Skin of body (tissue), 3 donors: Measurements from ENCODE around the gene SH3PXD2A. TPM values are rescaled to one million over a fixed set of nuclear protein-coding genes. Genes with fewer than 3 reads are reported as not detected.

Source experiments
- DNase-seq: peaks from one replicate; lab custom pipeline; 2025; lab: John Stamatoyannopoulos, UW
- small RNA-seq: library from RNA; depleted of rRNA; stranded (forward); fragments of <200 nt; gene quantifications from one replicate; pipeline ENCODE3, GENCODE V24; 2014; ENCODE audit warnings: low replicate concordance
- total RNA-seq: library from RNA; depleted of rRNA; stranded (reverse); fragments of >200 nt; gene quantifications from one replicate; pipeline ENCODE4 v1.2.3, GENCODE V29; 2014

Gene SH3PXD2A
- total RNA-seq, 1 donor from 2014 or later, result 52.0 TPM

DNA sequence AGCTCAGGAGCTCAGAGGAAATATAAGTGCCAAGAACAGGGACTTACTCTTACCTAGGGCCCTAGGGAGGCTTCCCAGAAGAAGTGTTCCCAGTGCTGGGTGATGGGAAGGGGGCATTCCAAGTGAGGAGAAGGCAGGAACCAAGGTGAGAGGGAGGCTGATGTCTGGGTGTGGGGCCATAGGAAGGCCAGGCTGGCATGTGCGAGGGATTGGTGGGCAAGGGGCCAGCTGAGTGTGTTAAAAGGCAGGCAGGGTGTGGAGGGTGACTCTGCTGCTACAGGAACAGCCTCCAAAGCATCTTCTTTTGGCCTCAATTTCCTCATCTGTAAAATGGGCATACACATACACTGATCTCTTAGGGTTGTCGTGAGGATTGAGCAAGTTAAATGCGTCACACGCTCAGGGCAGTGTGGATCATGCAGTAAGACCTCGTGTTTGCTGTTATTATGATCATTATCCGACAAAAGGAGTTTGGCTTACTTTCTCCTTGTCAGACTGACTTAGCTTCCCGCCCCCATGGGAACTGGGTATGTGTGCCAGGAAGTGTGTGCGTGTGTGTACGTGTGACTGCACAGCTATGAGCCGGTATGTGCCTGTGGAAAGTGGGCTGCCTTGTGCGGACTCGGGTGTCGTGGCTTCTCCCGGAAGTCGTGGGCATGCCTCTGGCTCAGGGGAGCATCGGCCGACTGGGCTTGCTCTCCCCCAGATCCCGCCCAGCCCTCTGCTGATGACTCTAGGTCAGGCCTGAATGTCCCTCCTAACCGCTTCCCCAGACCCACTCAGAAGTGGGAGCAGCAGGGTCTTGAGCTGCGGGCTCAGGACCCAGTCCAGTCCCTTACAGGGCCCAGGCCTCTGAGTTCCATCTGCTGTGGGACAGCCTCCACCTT is 302.3 kb downstream of the SH3PXD2A start:
- no peak for DNase-seq

DNA sequence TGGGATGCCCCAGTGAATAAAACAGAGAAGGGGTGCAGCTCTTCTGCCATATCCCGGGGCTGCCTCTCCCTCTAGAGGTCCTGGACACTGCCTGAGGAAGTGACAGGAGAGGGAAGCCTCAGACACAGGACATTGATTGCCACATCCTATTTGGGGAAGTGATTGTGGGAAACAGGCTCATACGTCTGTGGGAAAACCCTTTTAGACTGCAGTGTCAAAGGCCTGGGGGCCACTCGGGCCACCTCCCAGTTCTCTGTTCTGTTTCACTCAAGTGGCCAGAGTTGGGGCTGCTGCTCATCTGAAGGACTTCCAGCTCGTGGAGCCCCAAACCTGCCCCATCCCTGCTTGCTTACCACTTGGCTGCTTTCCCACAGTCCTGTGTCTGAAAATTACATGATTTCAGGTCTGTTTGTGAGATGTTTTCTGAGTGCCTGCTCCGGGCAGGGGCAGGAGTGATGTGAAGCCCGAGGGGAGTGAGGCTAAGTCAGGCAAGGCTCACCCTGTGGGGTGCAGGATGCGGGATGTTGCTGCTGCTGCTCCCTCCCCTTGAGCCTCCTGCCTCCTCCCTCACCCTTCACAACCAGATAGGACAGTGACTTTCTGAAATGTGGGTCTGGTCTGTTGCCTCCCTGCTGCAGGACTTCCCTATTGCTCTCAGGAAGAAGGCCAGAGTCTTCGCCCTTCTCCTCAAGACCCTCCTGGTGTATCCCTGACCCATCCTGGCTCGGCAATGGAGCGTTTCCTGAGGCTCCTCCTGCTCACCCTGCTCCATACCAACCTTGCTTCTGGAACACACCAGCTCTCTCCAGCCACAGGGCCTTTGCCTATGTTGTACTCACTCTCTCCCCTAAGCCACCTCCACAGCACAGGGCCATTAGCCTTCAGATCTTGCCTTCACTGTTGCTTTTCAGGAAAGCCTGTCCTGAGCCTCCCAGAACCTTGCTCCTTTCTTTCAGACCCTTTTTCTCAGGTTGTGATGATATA is 303.5 kb downstream of the SH3PXD2A start:
- DNase-seq, result no peak

DNA sequence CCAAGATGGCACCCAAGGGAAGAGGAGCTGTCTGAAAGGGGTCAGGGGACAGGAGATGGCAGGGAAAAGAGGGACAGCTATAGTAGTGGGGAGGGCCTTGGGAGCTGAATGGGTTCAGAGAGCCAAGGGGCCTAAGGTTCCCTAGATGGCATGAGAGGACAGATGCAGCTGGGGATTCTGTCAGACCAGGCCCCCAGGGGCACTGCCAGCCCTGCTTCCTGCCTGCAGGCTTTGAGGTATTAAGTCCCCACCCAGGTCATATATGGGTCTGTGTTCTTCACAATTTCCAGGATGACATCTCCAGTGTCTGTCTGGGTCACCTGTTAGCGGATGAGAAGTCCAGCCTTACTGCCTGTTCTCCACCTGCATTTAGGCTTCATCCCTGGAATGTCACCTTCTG is 305.1 kb downstream of the SH3PXD2A start:
- DNase-seq, result no peak

DNA sequence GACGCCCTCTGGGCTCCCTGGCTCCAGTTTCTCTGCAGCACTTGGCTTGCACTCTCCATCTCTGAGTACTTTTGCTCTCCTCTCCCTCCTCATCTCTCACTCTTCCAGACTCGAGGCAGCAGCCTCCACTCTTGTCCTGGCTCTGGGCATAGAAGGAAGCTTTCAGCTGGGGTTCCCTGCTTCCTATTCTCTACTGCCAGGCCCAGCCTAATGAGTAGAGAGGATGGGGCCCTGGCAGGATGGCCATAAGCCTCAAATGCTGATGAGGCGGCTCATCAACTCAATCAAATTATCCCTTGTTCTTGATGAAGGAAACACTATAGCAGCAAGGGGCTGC is 306.1 kb downstream of the SH3PXD2A start:
- no peak for DNase-seq

DNA sequence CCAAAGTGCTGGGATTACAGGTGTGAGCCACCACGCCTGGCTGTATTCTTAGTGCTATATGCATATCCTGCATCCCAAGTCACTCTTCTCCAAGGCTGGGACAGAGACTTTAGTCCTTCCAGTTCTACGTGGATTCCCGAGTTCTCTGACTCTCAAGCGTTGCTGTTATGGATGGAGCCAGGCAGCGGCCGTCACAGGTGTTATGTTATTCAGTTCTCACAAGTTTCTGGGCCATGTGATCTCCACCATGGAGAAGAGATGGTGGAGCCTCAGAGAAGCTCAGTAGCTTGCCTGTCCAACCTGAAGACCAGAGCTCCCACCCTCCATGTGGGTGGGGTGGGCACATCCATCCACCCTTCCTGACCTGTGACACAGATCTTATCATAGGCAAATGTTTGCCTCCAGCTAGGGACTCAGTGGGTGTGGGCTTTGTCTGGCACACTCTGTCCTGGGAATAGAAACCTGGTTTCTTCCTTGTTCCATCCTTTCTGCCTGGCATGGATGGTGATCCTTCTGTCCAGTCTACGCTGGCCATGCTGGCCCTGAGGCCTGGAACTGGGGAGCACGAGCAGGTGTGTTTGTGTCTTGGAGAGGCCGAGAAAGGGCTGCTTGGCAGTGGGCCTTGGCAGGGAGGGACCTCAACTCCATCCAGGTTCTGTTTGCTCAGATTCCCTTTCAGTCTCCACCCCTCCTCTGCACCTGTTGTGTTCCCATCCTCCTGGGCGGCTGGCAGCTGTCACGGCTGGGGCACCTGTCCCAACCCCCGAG is 306.6 kb downstream of the SH3PXD2A start:
- no peak for DNase-seq

DNA sequence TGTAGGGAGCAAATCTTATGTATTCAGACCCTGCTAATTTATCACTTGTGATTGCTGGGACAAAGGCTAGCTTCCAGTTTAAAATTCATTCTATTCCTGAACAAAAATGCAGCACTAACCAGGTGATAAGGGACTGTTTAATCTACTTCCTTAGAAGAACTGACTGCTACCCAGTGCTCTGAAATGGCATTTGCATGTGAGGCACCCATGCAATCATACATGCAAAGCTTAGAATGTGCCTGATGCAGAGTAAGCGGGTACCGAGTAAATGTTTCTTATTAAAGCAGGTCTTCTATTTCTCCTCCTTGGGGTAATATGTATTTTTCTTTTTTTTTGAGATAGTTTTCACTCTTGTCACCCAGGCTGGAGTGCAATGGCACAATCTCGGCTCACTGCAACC is 307.4 kb downstream of the SH3PXD2A start:
- DNase-seq, result no peak

DNA sequence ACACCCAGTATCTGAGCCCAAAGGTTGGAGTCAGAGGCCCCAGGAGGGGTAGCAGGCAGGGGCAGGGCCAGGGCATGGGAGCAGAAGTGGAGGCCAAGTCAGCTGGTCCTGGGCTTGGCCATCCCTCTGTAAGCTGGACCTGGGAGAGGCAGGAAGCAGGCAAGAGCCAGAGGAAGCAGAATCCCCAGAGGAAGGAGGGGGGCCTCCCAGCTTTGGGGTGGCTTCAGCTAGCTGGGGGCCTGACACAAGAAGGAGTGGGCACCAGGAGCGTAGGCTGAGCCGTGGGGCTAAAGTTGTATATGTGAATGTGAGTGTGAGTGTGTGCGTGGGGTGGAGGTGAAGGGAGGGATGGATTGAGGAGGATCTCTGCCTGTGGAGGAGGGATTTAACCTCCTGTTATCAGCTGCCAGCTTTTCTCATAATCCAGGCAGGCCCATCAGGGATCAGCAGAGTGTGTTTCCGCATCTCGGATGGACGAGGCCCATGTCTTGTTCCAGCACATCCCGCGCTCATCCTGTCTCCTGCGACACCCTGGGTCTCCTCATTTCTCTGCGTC is 307.9 kb downstream of the SH3PXD2A start:
- no peak for DNase-seq

DNA sequence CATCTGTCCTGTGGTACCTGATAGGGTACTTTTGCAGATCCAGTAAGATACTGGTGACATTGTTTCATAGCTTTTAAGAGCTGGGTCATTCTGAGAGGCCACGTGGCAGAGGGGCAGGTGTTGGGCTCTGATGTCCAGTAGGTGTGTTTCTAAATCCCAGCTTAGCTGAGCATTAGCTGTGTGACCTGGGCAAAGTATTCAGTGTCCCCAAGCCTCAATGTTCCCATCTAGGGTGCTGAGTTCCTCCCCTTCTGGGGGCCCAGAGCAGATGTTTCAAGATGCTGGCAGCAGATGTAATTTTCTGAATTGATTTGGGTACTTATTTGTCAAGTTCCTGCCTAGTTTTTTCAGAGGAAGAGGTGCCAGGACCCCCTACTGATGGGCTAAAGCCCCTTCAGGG is 309.0 kb downstream of the SH3PXD2A start:
- no peak for DNase-seq

DNA sequence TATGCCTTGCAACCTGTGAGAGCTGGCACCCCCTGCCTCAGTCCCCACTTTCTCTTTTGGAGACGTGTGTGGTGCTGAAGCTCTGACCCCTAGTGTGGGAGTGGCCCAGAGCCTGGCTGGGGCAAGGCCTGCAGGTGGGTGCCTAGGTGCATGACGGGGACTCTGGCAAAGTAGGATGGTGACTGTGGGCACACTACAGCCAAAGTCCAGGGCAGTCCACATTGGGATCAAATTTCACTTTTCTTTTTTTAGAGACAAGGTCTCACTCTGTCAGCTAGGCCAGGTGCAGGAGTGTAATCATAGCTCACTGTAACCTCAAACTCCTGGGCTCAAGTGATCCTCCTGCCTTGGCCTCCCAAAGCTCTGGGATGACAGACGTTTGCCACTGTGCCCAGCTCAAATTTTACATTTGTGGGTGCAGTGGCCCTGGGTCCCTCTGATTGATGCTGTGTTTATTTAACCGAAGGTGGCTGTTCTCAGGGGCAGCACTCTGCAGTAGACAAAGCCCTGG is 309.6 kb downstream of the SH3PXD2A start:
- no peak for DNase-seq

DNA sequence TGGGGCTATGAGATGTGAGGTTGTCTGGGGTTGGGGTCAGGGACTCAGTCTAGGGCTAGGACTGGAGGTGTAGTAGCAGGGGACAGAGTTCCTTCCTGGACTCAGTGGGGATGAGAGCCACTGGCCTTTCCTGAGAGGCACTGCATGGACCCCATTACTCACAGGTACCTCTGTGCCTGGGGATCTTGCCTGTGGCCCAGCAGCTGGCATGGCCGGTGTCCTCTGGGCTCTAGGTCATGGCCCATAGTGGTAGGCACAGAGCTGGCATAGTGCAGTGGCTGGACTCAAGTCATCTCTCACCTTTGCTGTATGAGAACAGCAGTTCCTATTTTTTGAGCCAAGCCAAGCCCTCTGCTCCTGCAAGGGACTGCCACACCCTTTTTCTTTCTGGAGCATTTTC is 310.0 kb downstream of the SH3PXD2A start:
- no peak for DNase-seq

DNA sequence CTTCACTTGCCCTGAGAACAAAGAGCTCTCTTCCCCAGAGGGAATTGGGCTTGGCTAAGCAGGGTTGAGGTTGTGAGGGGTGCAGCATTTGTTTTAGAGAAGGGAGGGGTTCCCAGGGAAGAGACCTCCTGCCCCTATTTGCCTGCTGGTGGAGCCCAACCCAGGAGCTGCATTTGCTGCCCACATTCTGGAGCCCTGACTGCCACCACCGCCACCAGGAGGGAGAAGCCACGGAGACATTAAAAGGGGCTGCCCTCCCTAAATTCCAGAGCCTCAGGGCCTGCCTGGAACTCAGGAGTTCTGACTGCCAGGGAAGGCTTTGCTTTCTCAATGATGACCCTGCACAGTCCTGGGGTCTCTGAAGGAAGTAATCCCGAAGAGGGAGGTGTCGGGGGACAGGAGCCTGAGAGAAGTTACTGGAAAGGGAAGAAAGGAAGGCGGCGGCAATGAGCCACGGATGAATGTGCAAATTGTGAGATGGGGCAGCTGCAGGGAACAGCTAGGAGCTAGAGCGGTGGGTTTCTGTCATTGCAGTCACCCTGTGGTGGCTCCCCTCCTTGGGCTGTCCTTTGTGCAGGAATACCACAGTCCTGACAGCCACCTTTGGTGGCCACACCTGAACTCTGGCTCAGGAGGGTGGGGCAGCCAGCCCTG is 310.6 kb downstream of the SH3PXD2A start:
- DNase-seq, result no peak

Small RNAs within 50 kb of the gene (small RNA-seq; reads per million reads assigned to genes)
- gene RF00019, result not detected

Other genes with a start within 250 kb of the SH3PXD2A start
- gene STN1, start 62.6 kb upstream of the SH3PXD2A start, total RNA-seq, result 15.4 TPM
- 67.0 TPM for gene SLK, start 111.6 kb upstream of the SH3PXD2A start, total RNA-seq
- 128 TPM for gene COL17A1, start 230.3 kb upstream of the SH3PXD2A start, total RNA-seq